K562 (cell line): ENCODE results near the gene PNP. TPM values are rescaled to one million over a fixed set of nuclear protein-coding genes. Genes with fewer than 3 reads are reported as not detected.

Experiments
- BHLHE40 ChIP-seq: IDR thresholded peaks from 2 replicates; pipeline ENCODE4 v1.6.1; 2011; ENCODE audit warnings: low read length, improper control_type of control experiment
- E2F6 ChIP-seq, 2 experiments: IDR thresholded peaks; 2 replicates each; pipeline ENCODE4 v1.6.1; 2011; ENCODE audit warnings: borderline replicate concordance in 1 of 2, control low read depth in 1 of 2, low read depth in 1 of 2, low read length in 1 of 2, mild to moderate bottlenecking in 1 of 2, mixed read lengths in 1 of 2, moderate library complexity in 1 of 2; ENCODE audit not compliant: insufficient read depth in 1 of 2, insufficient read length in 1 of 2, poor library complexity in 1 of 2, severe bottlenecking in 1 of 2; ENCODE audit errors: extremely low read depth in 1 of 2
- HCFC1 ChIP-seq: IDR thresholded peaks from 2 replicates; pipeline ENCODE4 v1.6.1; 2012; ENCODE audit warnings: low read depth, low read length, improper control_type of control experiment
- HMBOX1 ChIP-seq: sonication (generic); IDR thresholded peaks from 2 replicates; pipeline ENCODE4 v1.6.1; 2016
- MAX ChIP-seq: sonication (generic); formaldehyde crosslinking; IDR thresholded peaks from 2 replicates; pipeline ENCODE4 v1.9.0; 2022; ENCODE audit warnings: mild to moderate bottlenecking, missing genetic modification reagents
- RREB1 ChIP-seq: fragments of 250-450 bp; sonication (Bioruptor Pico); IDR thresholded peaks from 2 replicates; pipeline ENCODE4 v1.4.0; 2020
- TAF9B ChIP-seq: fragments of 450-650 bp; IDR thresholded peaks from 2 replicates; pipeline ENCODE4 v1.6.1; 2018; ENCODE audit warnings: mild to moderate bottlenecking; ENCODE audit not compliant: partially characterized antibody
- TAL1 ChIP-seq: fragments of 450-650 bp; IDR thresholded peaks from 2 replicates; pipeline ENCODE4 v1.6.1; 2016; ENCODE audit warnings: mild to moderate bottlenecking
- TCF3 ChIP-seq: sonication (generic); formaldehyde crosslinking; IDR thresholded peaks from 2 replicates; pipeline ENCODE4 v1.4.0; 2020; ENCODE audit warnings: mild to moderate bottlenecking, missing genetic modification reagents
- USF1 ChIP-seq: sonication (generic); formaldehyde crosslinking; IDR thresholded peaks from 2 replicates; pipeline ENCODE4 v1.9.0; 2022; ENCODE audit warnings: mild to moderate bottlenecking, missing genetic modification reagents
- ZNF133 ChIP-seq: fragments of 250-450 bp; sonication (Bioruptor Pico); IDR thresholded peaks from 2 replicates; pipeline ENCODE4 v1.4.0; 2020; ENCODE audit warnings: mild to moderate bottlenecking
- ZNF24 ChIP-seq: fragments of 450-650 bp; IDR thresholded peaks from 2 replicates; pipeline ENCODE4 v1.6.1; 2016
- polyA plus RNA-seq, 8 experiments: library from polyadenylated mRNA; depleted of rRNA in 4 of 8; stranded (reverse) in 5 of 8; unstranded in 3 of 8; fragments of >200 nt; fragmentation: Nextera tagmentation in 2 of 8; fragmentation: Illumina TruSeq in 1 of 8; extraction: Ambion mirVana in 2 of 8; extraction: Trizol in 1 of 8; gene quantifications; 2 replicates each; pipeline versions ENCODE4 v1.2.1 to v1.2.3, GENCODE V29; 2011 to 2014; ENCODE audit warnings: inconsistent platforms in 1 of 8, missing spikeins in 1 of 8
- total RNA-seq, 7 experiments: library from RNA; depleted of rRNA in 6 of 7; stranded (reverse); fragments of >200 nt in 6 of 7; fragmentation: Illumina TruSeq in 2 of 7; extraction: Trizol in 2 of 7; gene quantifications; 2 replicates each; pipeline versions ENCODE4 v1.2.1 to v1.2.3, GENCODE V29; 2011 to 2021; ENCODE audit warnings: low replicate concordance in 1 of 7
- TF ChIP-seq, protein P1 (sequence below), 2 experiments: fragments of 450-650 bp; IDR thresholded peaks; 2 replicates each; pipeline ENCODE4 v1.6.1; 2018; ENCODE audit warnings: mild to moderate bottlenecking in 2 of 2, low read depth in 1 of 2; ENCODE audit not compliant: partially characterized antibody in 2 of 2

PNP gene
- total and polyA plus RNA-seq, 9 of the 15 experiments (the other 6 are each of a cell fraction or from before 2014, with no cell fraction given): 92.5 to 288 (median 137) TPM

GRCh38 chr14:20454516-20455354 is 14.5 kb upstream of the PNP start, which contains the start of the genes APEX1 and OSGEP (continued):
- TF ChIP-seq RREB1 (CRISPR knock-in tag) (0 out of 2 replicates have a peak, but pooled peaks have one; percentile 56), TAF9B (peak; percentile 32), BHLHE40 (peak; percentile 86), USF1 (CRISPR knock-in tag) (peak; percentile 100), MAX (CRISPR knock-in tag) (peak; percentile 96), E2F6 (IDR thresholded peaks at IDR 0.05; ENCODE audit: borderline replicate concordance in 1 of 2, extremely low read depth in 1 of 2, insufficient read depth in 1 of 2, insufficient read length in 1 of 2, low read depth in 1 of 2, low read length in 1 of 2, poor library complexity in 1 of 2, severe bottlenecking in 1 of 2) (peak; percentile 81 to 82), TAL1 (peak; percentile 46), HMBOX1 (0 out of 2 replicates have a peak, but pooled peaks have one; percentile 14), ZNF24 (no peak), ZNF133 (CRISPR knock-in tag) (no peak), TCF3 (CRISPR knock-in tag) (no peak), HCFC1 (peak; percentile 54)
- TF ChIP-seq, protein P1, sequence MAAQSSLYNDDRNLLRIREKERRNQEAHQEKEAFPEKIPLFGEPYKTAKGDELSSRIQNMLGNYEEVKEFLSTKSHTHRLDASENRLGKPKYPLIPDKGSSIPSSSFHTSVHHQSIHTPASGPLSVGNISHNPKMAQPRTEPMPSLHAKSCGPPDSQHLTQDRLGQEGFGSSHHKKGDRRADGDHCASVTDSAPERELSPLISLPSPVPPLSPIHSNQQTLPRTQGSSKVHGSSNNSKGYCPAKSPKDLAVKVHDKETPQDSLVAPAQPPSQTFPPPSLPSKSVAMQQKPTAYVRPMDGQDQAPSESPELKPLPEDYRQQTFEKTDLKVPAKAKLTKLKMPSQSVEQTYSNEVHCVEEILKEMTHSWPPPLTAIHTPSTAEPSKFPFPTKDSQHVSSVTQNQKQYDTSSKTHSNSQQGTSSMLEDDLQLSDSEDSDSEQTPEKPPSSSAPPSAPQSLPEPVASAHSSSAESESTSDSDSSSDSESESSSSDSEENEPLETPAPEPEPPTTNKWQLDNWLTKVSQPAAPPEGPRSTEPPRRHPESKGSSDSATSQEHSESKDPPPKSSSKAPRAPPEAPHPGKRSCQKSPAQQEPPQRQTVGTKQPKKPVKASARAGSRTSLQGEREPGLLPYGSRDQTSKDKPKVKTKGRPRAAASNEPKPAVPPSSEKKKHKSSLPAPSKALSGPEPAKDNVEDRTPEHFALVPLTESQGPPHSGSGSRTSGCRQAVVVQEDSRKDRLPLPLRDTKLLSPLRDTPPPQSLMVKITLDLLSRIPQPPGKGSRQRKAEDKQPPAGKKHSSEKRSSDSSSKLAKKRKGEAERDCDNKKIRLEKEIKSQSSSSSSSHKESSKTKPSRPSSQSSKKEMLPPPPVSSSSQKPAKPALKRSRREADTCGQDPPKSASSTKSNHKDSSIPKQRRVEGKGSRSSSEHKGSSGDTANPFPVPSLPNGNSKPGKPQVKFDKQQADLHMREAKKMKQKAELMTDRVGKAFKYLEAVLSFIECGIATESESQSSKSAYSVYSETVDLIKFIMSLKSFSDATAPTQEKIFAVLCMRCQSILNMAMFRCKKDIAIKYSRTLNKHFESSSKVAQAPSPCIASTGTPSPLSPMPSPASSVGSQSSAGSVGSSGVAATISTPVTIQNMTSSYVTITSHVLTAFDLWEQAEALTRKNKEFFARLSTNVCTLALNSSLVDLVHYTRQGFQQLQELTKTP (IDR thresholded peaks at IDR 0.05; ENCODE audit: low read depth in 1 of 2, partially characterized antibody in 2 of 2): peak in 1 of 2 experiments; percentile 79
